Cardiac ventricle fibroblast (primary cell): ENCODE results near the gene PRELID1. TPM values are rescaled to one million over a fixed set of nuclear protein-coding genes. Genes with fewer than 3 reads are reported as not detected.

Source experiments
- total RNA-seq: library from RNA; depleted of rRNA; stranded (reverse); fragments of >200 nt; gene quantifications from 2 replicates; pipeline ENCODE4 v1.2.3, GENCODE V29; 2015

The PRELID1 gene
- total RNA-seq, result 57.3 and 63.5 TPM in 2 replicates

GRCh38 chr5:177303121-177303924 is at the start of gene PRELID1, which contains the start of gene RAB24:
TSS of gene PRELID1 (plus strand) at chr5:177303799. CDS start at chr5:177303986, 187 bp downstream.
TSS of gene RAB24 (minus strand) at chr5:177303719. CDS start at chr5:177303288, 431 bp downstream.

GRCh38 chr5:177311723-177312648 is 8.4 kb downstream of the PRELID1 start, which contains the start of gene MXD3:
TSS of gene MXD3 (minus strand) at chr5:177311898. CDS start at chr5:177311830, 68 bp downstream.

GRCh38 chr5:177351392-177352329 is 48.1 kb downstream of the PRELID1 start, which contains the start of gene LMAN2:
TSS of gene LMAN2 (minus strand) at chr5:177351668. CDS start at chr5:177351647, 21 bp downstream.

Other genes with a start within 250 kb of the PRELID1 start
- 6.3 and 17.4 TPM in 2 replicates for gene FGFR4, start 216.9 kb upstream of the PRELID1 start, total RNA-seq
- 13.2 and 18.0 TPM in 2 replicates for gene NSD1, start 170.0 kb upstream of the PRELID1 start, total RNA-seq
- gene RAB24, start 80 bp upstream of the PRELID1 start, total RNA-seq, result 44.0 and 47.7 TPM in 2 replicates
- 10.5 and 16.7 TPM in 2 replicates for gene MXD3, start 8.1 kb downstream of the PRELID1 start, total RNA-seq
- gene LMAN2, start 47.9 kb downstream of the PRELID1 start, total RNA-seq, result 302 and 370 TPM in 2 replicates
- gene RGS14, start 54.1 kb downstream of the PRELID1 start, total RNA-seq, result 9.9 and 34.2 TPM in 2 replicates
- gene SLC34A1, start 80.6 kb downstream of the PRELID1 start, total RNA-seq, result not detected in 2 replicates
- not detected in 2 replicates for gene PFN3, start 96.9 kb downstream of the PRELID1 start, total RNA-seq
- 0.44 and 0.49 TPM in 2 replicates for gene F12, start 105.8 kb downstream of the PRELID1 start, total RNA-seq
- 9.5 and 14.7 TPM in 2 replicates for gene GRK6, start 122.9 kb downstream of the PRELID1 start, total RNA-seq
- gene PRR7, start 143.0 kb downstream of the PRELID1 start, total RNA-seq, result 26.0 and 30.6 TPM in 2 replicates
- 86.3 and 93.7 TPM in 2 replicates for gene DBN1, start 169.8 kb downstream of the PRELID1 start, total RNA-seq
- gene PDLIM7, start 193.8 kb downstream of the PRELID1 start, total RNA-seq, result 96.1 and 124 TPM in 2 replicates
- 0.44 and 2.1 TPM in 2 replicates for gene DOK3, start 206.0 kb downstream of the PRELID1 start, total RNA-seq
- 113 and 114 TPM in 2 replicates for gene DDX41, start 213.2 kb downstream of the PRELID1 start, total RNA-seq